SKM-1 treated with dmso at 0.1 percent for 144 hours (cell line): ENCODE data around the gene USP32.

Source experiments
- DNase-seq: peaks from one replicate; lab custom pipeline; 2025; ENCODE audit not compliant: unreplicated experiment; lab: John Stamatoyannopoulos, UW

The USP32 gene

GRCh38 chr17:60139438-60140285 is 252.3 kb downstream of the USP32 start:
- no peak for DNase-seq

- no peak for DNase-seq
These were observed 253.0 kb downstream of the USP32 start for GRCh38 chr17:60138769-60139437.

GRCh38 chr17:60137731-60138130 is 254.2 kb downstream of the USP32 start:
- DNase-seq = no peak

GRCh38 chr17:60135951-60136666 is 255.8 kb downstream of the USP32 start:
- DNase-seq = no peak

DNA sequence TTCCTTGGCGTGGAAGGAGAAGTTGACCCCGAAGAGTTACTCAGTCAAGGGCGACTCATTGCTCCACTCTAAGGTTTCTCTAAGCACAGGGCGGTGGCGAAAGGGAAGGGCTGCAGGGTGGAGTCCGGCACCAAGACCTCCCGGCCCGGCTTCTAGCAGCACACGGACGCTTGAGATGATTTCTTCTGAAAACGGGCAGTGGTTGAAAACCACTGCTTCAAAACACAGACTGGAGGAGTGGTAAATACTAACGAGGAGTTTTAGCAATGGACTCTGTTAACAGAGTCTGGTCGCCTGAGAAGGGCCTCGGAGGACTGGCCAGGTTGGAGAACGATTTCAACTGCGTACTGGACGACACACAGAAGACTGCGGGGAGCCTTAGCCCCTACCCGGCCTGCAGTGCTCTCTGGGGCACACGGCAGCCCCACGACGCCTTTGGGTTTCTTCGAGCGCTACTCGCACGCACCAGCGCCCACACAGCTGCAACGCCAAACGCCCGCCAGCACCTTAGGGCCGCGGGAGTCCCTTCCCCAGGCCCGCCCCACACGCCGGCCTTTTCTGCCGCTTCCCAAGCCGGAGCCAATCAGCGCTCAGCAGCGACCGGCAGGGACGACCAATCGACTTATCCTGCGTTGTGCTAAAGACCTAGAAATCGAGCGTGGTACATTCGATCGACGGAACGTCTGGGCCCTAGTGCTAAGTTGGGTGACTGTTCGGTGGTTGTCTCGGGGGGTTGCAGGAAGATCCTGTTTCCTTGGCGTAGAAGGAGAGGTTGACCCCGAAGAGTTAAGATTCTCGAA is 256.6 kb downstream of the USP32 start:
- DNase-seq = peak; percentile 74

GRCh38 chr17:60134396-60135150 is 257.4 kb downstream of the USP32 start:
- DNase-seq = no peak

GRCh38 chr17:60130466-60130865 is 261.5 kb downstream of the USP32 start:
- no peak for DNase-seq

DNA sequence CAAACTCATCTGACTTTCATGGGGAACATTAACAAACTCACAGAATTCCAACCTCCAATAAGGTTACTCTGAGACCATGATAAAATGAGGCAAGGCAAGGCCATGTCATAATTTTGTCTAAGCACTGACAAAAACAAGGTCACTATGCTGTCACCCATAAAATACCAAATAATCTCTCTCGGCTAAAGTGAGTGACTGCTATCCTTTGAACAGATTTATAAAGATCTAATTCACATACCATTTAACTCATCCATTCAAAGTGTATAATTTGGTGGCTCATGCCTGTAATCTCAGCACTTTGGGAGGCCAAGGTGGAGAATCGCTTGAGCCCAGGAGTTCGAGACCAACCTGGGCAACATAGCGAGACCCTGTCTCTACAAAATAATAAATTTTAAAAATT is 262.8 kb downstream of the USP32 start:
- DNase-seq = no peak
